ENCODE data around the gene ZBTB7B.
"Not testable (repeated sequence)": the region's sequence is repeated elsewhere in the genome, so short reads cannot be mapped to it uniquely, and the experiment has no call there.

GRCh38 chr1:154977762-154978161 lies 24.8 kb upstream of the ZBTB7B start:
- TF ChIP-seq, protein P1, sequence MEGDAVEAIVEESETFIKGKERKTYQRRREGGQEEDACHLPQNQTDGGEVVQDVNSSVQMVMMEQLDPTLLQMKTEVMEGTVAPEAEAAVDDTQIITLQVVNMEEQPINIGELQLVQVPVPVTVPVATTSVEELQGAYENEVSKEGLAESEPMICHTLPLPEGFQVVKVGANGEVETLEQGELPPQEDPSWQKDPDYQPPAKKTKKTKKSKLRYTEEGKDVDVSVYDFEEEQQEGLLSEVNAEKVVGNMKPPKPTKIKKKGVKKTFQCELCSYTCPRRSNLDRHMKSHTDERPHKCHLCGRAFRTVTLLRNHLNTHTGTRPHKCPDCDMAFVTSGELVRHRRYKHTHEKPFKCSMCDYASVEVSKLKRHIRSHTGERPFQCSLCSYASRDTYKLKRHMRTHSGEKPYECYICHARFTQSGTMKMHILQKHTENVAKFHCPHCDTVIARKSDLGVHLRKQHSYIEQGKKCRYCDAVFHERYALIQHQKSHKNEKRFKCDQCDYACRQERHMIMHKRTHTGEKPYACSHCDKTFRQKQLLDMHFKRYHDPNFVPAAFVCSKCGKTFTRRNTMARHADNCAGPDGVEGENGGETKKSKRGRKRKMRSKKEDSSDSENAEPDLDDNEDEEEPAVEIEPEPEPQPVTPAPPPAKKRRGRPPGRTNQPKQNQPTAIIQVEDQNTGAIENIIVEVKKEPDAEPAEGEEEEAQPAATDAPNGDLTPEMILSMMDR (IDR thresholded peaks at IDR 0.05; ENCODE audit: low read depth, low read length), result not testable (repeated sequence)
- not testable (repeated sequence) for TF ChIP-seq EZH2phosphoT487 (IDR thresholded peaks at IDR 0.05; ENCODE audit: low read depth)
